GM18909 (cell line): Measurements from ENCODE around the gene CHADL.

Source experiments
- ATAC-seq: cut with Tn5 transposase; IDR thresholded peaks from one replicate; pipeline ENCODE4 v1.9.1; 2021; ENCODE audit warnings: mild to moderate bottlenecking; ENCODE audit not compliant: unreplicated experiment, poor library complexity

The CHADL gene

DNA sequence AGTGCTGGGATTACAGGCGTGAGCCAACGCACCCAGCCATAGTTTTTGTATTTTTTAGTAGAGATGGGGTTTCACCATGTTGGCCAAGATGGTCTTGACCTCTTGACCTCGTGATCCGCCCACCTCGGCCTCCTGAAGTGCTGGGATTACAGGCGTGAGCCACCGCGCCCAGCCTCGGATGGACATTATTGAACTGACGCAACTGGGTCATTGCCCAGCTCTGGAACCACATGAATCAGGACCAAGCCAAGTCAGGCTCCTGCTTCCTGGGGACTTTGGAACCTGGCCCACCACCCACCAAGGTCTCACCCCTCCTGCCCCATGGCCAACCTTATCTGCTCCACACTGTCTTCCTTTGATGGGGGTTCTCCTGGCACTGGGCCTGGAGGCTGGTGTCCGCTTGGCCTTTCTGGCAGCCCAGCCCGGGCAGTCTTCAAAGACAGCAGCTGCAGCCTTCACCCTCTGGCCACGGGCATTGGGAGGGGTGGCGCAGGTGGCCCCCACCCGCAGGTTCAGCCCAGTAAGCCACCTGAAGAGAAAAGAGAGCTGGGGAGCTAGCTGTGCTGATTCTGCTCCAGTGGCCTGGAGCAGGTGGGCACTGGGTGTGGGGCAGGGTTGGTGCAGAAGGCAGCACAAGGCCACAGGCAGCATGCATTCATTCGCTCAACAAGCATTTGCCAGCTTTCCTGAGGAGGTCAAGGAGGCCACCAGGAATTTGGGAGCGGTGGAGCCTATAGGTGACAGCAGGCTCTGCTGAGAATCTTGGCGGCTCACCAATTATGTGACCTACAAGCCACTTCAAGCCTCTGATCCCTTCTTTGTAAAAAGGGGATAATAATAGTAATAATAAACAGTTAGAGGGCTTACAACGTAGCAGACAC is 5.7 kb downstream of the CHADL start:
- ATAC-seq, result no peak

- no peak for ATAC-seq
Observed at GRCh38 chr22:41231369-41231768, 9.4 kb downstream of the CHADL start.

GRCh38 chr22:41230401-41230785 is 10.3 kb downstream of the CHADL start:
- no peak for ATAC-seq

GRCh38 chr22:41229730-41230400 is 10.9 kb downstream of the CHADL start:
- no peak for ATAC-seq

- ATAC-seq, result no peak
Observed at GRCh38 chr22:41229215-41229614, 11.5 kb downstream of the CHADL start.

- no peak for ATAC-seq
Observed at GRCh38 chr22:41226723-41227655, 13.7 kb downstream of the CHADL start.

DNA sequence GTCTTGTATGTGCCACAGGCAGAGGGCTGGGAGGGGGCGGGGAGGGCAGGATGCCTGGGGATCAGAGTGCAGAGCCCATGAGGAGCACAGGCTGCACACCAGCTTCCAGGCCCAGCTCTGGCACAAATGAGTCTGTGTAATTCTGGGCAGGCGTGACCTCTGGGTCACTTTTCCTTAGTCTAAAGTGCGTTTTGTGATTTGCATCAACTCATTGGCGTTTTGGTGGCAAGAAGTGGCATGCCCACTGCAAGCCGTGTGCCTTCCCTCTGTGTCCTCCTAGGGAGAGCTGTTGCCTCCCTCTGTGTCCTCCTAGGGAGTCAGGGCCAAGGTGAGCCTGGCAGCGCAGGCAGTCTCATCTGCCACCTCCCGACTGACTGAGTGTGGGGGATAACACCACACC is 17.2 kb downstream of the CHADL start:
- ATAC-seq, result no peak

GRCh38 chr22:41222846-41223507 is 17.8 kb downstream of the CHADL start:
- no peak for ATAC-seq

- no peak for ATAC-seq
Observed at GRCh38 chr22:41217553-41218157, 23.1 kb downstream of the CHADL start.

DNA sequence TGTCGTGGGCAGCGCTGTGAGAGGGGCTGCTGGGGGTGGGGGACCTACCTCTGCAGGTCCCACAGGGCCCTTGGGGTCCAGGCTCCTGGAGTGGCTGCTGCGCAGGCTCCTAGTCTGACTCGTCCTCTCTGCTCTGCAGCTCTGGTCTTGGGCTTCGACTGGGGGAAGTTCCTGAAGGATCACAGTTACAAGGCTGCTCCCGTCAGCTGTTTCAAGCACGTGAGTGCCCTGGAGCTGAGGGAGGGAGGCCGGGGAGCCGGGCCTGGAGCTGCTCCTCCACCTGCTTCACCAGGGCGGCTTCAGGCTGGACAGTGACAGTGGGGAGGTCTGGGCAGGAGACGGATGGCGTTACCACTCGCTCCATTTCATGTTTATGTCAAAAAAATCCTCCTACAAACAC is 23.7 kb downstream of the CHADL start:
- ATAC-seq, result no peak

GRCh38 chr22:41215926-41216325 is 24.8 kb downstream of the CHADL start:
- no peak for ATAC-seq

DNA sequence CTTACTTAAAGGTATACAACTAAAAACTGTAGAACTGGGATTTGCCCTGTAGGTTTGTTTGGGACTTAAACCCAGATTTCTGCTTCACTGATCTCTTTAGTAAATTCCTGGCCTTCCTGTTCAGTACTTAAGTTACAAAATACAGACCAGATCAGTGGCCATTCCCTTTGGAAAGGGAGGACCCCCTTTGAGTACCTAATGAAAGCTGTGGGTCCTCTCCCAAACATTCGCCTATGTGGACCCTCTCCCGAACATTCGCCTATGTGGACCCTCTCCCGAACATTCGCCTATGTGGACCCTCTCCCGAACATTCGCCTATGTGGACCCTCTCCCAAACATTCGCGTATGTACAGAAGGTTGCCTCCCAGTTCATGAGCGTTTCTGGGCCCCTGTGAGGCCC is 25.3 kb downstream of the CHADL start:
- ATAC-seq, result no peak

GRCh38 chr22:41206719-41207118 is 34.0 kb downstream of the CHADL start:
- ATAC-seq, result no peak

DNA sequence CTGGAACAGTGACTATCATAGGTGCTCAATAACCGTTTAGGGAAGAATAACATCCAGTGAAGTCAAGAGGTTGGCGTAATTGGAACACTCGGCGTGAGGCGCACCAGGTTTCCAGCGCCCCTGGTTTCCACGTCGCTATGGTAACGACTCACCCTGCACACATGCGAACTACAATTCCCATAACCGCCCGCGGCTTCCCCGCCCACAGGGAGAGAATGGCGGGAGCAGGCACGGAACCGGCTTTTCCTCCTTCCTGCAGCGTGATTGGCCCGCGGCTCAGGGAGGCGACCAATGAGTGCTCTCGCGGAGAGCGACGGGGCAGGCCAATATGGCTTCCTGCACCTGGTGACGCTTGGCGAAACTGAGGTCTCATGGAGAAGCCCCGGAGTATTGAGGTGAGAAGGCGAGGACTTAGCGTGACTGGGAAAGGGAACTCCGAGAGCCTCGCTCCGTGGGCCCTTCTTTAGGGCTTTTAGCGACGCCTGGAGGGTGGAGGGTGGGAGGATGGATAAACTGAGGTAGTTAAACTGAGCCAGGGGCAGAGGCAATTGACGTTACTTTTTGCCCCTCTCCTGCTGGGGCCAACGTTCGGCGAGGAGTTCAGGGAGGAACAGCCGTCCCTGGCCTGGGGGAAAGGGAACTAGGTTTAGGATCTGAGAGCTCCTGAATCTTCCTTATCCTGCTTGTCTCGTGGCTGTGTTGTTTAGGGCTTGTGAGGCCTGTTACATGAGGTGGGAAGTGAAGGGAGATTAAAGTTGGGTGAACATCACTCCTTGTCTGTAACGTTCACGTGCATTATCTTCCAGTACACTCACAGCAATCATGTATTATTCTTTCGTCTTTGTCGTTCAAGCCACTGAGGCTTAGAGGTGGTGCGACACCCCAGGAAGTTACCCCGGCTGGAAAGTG is 35.5 kb downstream of the CHADL start, which contains the start of gene L3MBTL2:
TSS of gene L3MBTL2 (plus strand) at position 321 of the 909 bp plus-strand sequence. CDS start at position 372, 51 bp downstream.
- peak; percentile 95 for ATAC-seq

GRCh38 chr22:41204066-41204465 is 36.7 kb downstream of the CHADL start:
- ATAC-seq, result no peak

DNA sequence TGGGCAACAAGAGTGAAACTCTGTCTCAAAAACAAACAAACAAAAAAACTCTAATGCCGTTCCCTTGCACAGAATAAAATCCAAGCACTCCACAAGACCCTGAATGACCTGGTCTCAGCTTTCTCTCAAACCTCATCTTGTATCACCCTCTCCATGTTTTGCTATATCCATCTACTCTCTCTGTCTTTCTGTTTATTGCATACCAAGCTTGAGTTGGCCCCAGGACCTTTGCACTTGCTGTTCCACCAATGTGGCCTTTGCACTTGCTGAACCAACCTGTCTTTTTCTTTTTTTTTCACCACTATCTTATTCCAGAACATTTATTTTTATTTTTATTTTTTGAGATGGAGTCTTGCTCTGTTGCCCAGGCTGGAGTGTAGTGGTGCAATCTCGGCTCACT is 37.6 kb downstream of the CHADL start:
- ATAC-seq, result no peak

DNA sequence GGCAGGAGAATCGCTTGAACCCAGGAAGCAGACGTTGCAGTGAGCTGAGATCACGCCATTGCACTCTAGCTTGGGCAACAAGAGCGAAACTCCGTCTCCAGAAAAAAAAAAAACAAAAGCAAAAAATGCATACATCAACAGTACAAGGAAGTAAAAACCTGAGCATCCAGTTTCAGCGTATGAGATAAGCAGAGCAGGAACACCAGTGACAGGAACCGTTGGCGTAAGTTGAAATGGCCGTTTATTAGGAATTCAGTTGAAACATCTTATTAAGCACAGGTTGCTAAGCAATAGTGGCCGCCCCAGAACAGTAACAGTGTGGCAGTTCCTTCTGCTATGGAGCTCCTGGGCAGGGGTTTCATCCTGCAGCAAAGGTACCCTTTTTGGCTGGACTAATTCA is 39.6 kb downstream of the CHADL start:
- ATAC-seq, result no peak

DNA sequence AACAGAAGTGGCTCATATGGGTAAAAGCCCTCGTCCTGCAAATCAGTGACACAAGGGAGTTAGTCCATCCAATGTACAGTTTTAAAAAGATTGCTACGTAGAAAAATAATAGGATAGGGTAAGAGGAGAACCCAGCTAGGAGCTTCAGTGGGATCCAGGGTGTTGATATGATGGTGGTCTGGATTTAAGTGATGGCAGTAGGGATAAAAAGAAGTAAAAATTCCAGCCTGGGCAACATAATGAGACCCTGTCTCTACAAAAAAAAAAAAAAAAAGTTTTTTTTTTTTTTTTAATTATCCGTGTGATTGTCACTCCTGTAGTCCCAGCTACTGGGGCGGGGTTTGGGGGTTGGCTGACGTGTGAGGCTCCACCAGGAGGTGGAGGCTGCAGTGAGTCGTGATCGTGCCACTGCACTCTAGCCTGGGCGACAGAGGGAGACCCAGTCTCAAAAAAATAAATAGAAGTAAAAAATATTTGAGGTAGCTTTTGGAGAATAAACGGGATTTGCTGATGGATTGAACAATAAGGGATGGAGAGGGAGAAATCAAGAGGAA is 42.6 kb downstream of the CHADL start:
- no peak for ATAC-seq
